DND-41 (cell line): ENCODE measurements around the gene RHBDF1.

ENCODE experiments used
- CTCF ChIP-seq: IDR thresholded peaks from 2 replicates; pipeline ENCODE4 v1.5.1; 2012; ENCODE audit warnings: borderline replicate concordance, low read length, moderate library complexity, mild to moderate bottlenecking; ENCODE audit not compliant: poor library complexity, severe bottlenecking; ENCODE audit errors: extremely low read depth
- EZH2 ChIP-seq: IDR thresholded peaks from 3 replicates; pipeline ENCODE4 v1.6.1; 2012; ENCODE audit warnings: borderline replicate concordance, low read depth, mild to moderate bottlenecking, moderate library complexity, low read length, inconsistent platforms; ENCODE audit not compliant: severe bottlenecking

GRCh38 chr16:33877-34647, 38.4 kb downstream of the RHBDF1 start:
- TF ChIP-seq CTCF (no peak), EZH2 (no peak)
